GM19455 (cell line): ENCODE results near the gene TAS2R60.
"Not testable (repeated sequence)": the region's sequence is repeated elsewhere in the genome, so short reads cannot be mapped to it uniquely, and the experiment has no call there.

Source experiments
- ATAC-seq: cut with Tn5 transposase; IDR thresholded peaks from one replicate; pipeline ENCODE4 v1.9.1; 2021; ENCODE audit not compliant: unreplicated experiment

TAS2R60 gene

DNA sequence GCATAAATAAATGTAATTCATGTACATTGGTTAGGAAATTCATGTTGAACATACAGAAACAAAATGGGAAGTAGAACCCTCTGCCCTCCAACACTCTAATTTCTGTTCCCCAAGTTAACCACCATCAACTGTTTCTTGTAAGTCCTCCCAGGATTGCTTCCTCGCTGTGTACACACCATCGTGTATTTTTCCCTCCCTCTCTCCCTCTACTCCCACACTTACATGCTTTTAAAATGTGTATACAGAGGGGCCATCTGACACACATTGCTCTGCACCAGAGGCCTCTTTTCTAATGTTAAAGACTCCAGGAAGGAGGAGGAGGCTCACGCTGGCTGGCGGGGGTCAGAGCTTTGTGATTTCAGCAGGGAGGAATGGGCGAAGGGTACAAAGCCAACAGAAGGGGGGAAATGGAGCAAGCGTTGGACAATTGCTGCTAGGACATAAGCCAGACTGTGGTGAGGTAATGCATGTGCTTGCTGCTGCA lies 32.7 kb upstream of the TAS2R60 start:
- no peak for ATAC-seq

DNA sequence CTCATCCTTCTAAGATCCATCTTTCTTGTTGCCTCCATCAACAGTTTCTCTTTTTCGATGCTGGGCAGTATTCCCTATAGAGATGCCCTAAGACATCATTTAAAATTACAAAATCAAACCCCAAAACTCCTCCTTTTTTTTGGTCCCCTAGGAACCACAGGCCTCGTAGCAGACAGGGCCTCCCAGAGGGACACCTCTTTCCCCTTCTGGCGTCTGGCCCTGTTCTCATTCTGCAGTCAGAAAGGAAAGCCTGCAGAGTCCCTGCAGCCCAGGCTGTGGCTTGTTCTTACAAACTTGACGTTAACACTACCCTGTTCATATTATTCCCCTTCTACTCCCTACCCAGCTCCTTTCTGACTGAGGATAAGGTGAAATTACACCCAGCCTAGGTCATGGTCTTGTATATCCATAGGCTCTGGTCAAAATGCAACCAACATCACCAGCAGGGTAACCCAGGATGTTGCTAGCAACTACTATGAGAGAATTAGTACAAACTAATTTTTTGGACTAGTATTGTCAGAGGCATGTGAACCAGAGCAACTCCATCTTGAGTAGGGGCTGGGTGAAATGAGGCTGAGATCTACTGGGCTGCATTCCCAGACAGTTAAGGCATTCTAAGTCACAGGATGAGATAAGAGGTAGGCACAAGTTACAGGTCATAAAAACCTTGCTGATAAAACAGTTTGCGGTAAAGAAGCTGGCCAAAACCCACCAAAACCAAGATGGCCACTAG lies 31.1 kb upstream of the TAS2R60 start:
- ATAC-seq: no peak

DNA sequence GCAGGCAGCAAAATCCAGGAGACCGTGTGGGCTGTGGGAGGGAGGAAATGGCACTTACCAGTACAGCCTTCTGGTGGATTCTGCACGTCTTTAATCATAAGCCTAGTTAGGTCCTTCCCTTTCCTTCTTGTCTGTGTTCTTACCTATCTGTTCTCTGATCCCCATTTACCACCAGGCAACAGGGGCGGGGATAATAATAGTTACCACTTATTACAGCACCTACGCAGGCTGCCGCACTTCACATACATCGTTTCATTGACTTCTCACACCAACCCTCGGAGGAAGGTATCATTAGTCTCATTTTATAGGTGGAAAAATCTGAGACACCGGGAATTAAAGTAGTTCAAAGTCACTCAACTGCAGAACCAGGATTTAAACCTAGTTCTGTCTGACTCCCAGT lies 30.1 kb upstream of the TAS2R60 start:
- no peak for ATAC-seq

DNA sequence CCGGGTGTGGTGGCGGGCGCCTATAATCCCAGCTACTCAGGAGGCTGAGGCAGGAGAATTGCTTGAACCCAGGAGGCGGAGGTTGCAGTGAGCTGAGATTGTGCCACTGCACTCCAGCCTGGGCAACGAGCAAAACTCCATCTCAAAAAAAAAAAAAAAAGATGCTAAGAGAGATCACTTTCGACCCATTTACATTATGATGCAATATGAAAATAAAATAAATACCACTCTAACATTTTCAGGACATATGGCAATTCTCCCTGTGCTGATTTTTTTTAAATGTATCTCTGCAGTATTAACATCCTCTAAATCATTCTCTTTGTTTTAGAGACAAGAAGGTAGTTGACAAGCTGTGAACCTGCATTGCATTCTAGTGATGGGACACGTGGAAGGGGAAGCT lies 28.0 kb upstream of the TAS2R60 start:
- not testable (repeated sequence) for ATAC-seq

DNA sequence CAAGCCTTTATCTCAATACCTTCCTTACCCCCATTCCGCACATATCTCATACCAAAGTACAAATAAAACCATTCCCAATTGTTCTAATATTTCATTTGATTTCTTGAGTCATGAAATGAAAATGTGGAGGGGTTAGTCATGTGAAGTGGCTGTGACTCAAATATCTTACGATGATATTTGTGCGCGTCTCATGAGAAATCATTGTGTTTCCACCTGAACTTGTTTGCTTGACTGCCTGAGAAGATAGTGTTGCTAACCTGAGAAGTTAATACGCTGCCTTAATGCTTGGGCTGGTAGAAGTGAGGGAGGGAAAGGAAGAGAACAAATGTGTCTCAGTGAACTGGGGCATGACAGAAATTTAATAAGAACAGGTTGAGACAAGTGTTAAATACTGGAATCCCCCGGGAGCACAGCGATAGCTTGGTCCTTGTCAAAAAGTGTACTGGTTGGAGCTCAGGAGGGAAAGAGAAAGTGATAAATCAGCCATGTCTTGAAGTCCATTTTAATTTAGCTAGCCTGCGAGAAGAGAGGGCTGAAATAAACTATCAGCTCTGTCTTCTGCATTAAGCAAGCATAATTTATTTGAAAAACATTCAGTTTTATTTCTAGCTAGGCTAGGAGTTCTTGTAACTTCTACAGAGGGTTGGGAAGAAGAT lies 27.4 kb upstream of the TAS2R60 start:
- no peak for ATAC-seq

DNA sequence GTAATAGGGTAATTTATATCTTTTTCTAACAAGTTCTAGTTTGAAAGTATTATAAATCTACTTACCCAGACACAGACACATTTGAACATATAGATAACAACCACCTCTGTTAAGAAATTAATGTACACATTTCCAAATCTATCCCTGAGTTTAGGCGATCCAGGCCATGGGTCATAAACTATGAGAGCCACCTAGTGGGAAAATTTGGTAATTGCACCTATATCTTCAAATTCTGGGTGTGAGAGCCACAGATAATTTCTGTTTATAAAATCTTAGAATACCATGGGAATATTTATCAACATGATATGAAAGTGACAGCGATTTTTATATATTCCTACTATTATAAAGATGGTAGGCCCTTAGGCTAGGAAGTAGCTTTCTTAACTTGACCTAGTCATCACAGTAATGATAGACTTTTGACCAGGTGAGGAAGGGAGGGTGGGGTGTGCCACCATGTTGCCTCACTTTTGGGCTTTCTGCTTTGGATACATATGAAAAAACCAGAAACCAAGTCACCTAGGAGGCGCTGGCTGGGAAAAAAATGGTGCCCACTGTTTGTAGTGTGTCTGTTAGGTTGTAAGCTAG lies 26.6 kb upstream of the TAS2R60 start:
- ATAC-seq: peak; percentile 53

DNA sequence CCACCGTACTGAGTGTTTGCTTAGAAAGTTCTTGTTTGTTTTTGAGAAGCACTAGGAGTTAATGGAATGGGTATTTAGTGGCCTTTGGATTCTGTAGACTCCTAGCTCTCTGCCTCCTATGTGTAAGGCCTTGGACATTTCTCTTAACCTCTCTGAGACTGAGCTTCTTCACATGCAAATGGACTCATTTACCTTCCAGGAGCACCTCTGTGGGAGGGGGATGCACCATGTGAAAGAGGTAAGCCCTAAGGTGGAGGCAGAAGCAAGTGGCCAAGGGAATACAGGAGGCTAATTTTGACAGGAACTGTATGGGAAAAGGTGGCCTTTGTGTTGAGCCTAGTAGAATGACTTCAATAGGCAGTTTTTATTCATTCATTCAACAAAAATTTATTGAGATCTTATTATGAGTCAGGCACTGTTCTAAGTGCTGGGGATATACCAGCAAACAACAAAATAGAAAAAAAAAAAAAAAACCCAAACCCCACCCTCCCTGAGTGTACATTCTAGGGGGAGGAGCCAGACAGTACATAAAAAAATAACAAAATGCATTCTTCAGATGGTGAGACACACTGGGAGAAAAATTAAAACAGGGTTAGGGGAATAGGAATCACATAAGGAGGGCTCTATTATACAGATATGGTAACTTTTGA lies 25.4 kb upstream of the TAS2R60 start:
- ATAC-seq: no peak

DNA sequence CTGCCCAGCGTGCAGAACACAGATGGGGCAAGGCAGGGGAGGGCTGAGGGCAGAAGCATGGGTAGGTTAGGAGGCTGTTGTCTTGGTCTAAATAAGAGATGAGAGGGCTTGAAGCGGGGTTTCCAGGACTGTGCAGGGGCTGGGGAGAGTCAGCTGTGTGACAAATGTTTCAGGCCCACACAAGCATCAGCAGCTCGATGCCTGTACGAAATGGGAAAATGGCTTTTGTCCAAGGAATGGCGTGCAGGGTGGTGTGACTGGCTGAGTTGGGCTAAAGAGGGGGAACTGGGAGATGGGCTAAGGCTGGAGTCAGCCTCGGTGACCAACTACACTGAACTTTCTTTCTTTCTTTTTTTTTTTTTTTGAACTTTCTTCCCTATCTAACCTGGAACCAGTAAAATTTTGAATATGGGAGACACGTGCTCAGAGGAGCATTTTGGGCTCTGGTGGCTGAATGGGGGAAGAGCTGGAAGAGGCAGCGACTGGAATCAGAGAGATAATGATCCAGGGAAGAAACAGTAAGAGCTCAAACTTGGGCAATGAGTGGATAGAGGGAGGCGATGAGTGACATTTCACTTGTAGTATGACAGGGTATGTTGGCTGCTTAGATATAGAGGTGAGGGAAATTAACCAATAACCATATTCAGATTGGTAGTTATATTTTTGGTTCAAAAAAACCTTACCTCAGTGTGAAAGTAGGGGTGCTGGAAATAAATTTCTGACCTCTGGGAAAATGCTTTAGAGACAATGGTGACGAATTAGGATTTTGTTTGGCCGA lies 24.4 kb upstream of the TAS2R60 start:
- ATAC-seq: no peak

DNA sequence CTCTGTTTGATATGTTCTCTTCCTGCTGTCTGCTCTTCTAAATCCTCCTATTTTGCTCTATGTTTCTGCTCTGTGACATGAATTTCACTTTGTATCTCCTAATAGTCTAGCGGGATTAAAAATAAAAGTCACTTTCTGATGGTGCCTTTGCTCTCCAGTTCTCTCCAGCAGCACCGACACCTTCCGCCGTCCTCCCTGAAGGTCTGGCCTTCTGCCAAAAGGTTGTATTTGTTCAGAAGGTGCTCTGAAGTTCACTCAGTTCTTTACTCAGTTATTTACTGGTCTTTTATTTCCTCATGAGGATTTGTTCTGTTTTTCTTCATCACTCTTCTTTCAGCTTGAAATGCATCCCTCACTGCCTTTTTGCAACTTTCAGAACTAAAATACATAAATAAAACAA lies 23.4 kb upstream of the TAS2R60 start:
- ATAC-seq: no peak

DNA sequence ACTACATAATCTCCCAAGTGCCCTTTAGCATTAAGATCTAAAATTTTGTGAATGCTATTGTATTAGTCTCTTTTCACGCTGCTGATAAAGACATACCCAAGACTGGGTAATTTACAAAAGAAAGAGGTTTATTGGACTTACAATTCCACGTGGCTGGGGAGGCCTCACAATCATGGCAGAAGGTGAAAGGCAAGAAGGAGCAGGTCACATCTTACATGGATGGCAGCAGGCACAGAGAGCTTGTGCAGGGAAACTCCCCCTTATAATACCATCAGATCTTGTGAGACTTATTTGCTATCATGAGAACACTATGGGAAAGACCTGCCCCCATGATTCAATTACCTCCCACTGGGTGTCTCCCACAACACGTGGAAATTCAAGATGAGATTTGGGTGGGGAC lies 22.6 kb upstream of the TAS2R60 start:
- ATAC-seq: not testable (repeated sequence)

DNA sequence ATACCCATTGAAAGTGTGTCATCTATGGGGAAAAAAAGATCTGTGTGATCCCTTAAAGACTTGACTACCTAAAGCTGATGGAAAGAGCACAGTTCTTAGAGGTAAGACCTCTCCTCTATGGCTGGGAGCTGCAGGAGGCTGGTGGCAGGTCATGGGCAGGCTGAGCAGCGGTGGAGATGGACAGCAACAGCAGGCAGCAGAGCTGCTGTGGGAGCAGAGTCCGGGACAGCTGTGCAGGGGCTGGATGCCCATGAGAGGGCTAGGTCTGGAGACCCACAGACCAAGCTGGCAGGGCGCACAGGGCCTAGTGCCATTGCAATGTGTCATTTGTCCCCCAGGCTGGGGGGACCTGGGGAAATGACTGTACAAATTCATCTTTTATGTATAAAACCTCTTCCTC lies 21.2 kb upstream of the TAS2R60 start:
- no peak for ATAC-seq

DNA sequence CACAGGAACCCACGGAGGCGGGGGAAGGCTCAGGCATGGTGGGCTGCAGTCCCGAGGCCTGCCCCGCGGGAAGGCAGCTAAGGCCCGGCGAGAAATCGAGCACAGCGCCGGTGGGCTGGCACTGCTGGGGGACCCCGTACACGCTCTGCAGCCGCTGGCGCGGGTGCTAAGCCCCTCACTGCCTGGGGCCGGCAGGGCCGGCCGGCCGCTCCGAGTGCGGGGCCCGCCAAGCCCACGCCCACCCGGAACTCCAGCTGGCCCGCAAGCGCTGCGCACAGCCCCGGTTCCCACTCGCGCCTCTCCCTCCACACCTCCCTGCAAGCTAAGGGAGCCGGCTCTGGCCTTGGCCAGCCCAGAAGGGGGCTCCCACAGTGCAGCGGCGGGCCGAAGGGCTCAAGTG lies 18.8 kb upstream of the TAS2R60 start:
- not testable (repeated sequence) for ATAC-seq

DNA sequence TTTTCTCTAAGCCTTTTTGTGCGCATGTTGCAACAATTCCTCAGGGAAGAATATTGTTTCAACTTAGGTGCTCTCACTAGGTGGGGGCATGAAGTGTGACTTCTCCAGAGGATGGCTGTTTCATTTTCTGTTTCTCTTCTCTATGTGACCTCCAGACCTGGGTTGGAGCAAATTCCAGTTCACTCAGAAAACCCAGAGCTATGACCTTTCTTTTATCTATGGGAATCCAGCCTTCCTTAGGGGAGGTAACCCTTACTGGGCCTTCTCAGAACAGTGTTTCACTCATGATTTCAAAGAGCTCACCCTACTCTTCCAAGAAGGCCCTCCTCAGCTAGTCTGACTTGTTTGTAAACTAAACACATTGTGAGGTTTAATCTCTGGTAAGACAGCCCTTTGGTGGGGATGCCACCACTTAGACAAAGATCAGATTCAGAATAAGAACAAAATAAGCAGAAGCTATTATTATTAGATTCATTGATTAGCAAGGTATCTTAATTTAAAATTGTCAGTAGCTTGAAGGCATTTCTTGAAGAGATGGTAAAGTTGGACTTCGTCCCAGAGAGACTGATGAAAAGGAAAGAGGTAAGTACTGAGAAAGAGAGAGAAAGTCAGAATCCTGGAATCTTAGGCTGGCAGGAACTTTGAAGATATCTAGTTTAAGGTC lies 16.6 kb upstream of the TAS2R60 start:
- ATAC-seq: no peak

DNA sequence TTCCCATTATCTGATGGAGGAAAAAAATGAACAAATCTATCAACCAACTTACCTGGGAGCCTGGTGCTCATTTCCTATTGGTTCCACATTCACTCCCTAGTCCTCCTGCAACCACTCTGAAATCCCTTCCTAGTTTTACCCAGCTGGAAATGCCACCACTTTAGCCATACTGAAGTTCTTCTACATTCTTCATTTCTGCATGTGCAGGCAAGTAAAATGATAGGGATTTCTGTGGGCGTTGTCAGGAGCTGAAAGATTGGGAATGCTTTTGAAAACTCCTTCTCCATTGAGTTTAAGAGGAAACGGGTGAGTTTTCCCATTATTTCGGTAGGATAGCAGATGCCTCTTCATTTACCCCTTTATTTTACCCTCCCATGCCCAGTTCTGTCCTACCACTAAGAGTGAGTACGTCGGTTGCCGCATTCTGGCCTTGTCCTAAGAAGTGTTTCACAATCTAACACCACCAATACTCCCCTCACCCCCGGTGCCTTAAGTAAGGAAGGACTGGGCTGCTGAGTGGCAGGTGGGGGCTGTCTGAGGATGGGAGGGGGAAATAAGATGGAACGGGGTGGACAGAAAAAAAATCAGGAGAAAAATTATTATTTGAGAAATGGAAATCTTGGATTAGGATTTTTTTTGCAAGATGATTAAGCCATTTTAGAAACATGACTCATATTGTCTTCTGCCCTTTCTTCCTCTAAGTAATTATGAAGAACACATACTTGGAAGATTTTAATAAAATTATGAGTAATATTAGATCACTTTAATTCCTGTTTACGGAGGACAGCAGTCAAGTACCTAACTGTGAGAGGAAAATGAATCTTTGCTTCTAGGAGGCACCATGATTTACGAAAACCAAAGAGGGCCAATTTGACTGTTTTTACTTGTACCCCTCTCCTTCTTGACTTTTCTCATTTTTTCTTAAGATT lies 13.2 kb upstream of the TAS2R60 start:
- ATAC-seq: no peak

DNA sequence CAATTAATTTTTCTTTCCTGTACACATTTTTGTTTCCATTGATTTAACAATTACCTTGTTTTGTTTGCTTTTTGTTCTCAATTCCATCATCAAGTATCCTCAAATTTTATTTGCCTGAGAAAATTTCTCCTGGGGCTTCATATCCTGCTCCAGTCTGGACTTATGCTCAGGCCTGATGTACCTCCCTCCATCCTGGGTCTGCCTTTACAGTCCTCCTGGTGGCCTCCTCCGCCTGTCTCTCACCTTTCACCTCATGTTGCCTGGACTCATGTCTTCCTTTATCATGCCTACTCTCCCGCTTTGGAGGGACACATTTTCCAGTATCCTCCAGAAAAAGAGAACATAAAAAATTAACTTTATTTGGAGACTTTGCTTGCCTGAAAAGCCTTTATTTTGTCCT lies 12.1 kb upstream of the TAS2R60 start:
- ATAC-seq: no peak

DNA sequence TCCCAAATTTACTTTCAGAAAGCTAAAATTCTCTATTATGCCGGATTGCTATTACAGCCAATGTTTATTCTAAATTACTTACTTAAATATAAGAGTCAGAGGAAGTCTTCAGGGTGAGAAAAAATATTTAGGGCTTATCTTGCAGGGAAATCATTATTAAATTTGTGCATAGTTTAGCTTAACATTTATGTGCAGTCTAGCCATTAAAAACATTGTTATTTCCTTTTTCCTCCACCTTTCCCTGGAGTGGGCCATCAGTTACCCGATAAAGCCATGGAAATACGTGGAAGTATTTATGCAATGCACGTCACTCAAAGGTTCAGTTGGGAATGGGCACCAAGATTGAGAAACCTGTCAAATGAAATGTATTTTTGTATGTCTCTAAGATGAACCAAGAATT lies 9.5 kb upstream of the TAS2R60 start:
- no peak for ATAC-seq

DNA sequence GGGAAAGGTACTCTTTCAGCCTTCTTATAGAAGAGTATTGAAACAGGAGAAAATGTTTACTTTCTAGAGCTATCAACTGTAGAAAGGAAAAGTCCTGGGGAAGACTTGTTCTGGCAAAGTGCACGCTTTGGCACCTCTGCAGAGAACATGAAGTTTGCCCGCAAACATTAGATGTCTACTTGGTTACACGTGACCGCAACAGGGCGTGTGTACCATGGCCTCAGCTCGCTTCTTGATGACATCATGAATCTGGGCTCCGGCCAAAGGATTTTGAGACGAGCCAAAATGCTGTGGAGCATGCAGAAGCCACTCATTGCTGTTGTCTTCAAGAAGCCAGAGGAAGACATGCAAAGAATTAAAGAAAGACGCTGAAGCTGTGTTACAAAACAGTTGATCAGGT lies 8.6 kb upstream of the TAS2R60 start:
- no peak for ATAC-seq

DNA sequence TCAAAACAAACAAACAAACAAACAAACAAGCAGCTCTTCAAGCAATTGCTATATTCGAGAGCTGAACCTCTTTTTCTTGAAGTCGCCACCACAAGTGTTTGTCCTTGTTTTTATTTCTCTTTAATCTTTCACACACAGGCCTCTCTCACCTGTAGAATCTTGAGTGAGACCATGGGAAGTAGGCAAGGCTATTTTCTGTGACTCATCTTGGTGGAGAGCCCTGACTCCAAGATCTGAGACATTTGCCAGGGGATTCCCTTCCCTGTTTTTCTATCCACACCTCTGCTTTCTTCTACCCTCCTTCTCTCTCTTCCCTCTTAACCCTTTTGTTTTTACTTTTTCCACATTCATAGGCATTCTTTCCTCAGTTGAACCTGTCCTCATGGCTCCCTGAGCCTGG lies 8.0 kb upstream of the TAS2R60 start:
- ATAC-seq: no peak

DNA sequence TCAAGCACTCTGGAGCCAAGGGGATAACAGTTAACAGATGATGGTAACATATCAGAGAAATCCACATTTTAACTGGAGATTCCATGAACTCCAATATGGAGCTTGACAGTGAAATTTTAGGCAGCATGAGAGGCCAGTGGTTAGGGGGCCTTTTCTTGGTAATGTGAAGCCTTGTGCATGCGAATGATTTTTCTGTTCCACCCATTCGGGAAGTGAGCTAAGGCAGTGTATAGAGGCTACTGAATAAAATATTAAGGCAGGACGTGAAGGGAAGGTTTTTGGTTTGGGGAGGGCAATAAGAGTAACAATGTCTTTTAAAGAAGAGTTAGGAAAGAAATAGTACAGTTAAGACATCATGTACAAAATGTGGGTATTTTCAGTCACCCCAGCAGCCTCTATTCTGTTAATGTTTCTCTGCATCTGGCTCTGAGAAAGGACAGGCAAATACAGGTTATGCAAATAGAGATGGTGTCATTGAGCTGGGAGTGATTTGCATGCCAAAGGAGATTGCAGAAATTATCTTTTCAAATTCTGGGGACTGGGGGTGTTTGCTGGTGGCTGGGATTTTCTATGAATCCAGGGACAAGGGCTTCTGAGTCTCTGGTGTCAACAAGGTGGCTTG lies 6.8 kb upstream of the TAS2R60 start:
- ATAC-seq: peak; percentile 63
